DLD1 (cell line): ENCODE data around the gene MAPK10.
"Not testable (repeated sequence)": the region's sequence is repeated elsewhere in the genome, so short reads cannot be mapped to it uniquely, and the experiment has no call there.

ENCODE experiments used
- in situ Hi-C: cut with HindIII; loops from 2 replicates; pipeline ENCODE4 v1.10.0; 2017; ENCODE audit warnings: low sequenced_read_pairs

The MAPK10 gene

DNA sequence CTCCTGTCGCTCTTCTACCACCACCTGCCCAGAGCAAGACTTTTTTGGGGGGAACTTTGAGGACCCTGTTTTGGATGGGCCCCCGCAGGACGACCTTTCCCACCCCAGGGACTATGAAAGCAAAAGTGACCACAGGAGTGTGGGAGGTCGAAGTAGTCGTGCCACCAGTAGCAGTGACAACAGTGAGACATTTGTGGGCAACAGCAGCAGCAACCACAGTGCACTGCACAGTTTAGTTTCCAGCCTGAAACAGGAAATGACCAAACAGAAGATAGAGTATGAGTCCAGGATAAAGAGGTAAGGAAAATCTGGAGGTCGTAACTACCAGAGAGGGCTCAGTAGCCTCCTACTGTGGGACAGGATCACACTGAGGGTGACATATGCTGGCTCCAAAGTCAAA is 364.5 kb downstream of the MAPK10 start:
- in situ Hi-C loops: no loop called here

GRCh38 chr4:85994576-85994975 is 365.3 kb downstream of the MAPK10 start:
- in situ Hi-C loops: no loop called here

DNA sequence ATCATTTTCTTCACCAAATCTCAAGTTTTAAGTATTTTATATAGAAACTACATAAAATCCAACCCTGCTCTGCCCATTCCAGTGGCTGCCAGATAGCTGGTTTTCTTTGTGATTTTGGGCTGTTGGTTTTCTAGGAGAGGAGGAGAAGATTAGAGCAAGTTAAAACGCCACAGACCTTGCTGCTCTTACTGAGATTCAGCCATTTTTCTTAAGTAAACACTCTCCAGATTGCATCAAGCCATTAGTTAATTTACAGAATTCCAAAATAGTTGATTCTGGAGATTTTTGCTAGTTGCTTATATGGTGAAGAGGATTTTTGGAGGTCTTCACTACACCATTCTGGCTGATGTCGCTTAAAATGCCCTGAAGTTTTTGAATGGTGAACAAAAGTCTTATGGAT is 366.2 kb downstream of the MAPK10 start:
- in situ Hi-C loops: no loop called here

DNA sequence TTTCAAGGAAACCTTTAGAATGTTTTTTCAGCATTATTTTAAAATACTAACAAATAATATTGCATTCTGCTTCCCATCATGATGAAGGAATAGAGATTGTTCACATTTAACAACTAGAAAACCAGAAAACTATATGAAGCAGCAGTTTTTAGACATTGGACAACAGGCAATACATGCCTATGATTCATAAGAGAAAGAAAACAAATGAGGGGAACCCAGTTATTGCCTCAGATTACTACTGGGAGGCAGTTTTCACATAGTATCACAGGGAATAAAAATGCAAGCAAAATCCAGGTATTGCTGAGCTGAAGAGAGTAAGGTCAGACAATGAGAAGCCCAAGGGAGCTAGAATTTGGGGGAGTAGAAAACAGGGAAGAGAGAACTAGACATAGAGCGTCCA is 373.6 kb downstream of the MAPK10 start:
- in situ Hi-C loops: no loop called here

DNA sequence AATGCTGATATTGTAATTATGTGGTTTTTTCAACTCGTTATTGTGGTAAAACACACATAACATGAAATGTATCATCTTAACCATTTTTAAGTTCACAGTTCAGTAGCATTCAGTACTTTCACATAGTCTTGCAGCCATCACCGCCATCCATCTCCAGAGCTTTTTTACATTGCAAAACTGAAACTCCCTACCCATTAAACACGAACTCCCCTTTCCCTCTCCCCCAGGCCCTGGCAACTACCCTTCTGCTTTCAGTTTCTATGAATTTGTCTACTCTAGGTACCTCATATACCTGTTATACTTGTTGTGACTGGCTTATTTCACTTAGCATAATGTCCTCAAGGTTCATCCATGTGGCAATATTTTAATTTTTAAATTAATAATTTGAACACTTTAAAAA is 380.6 kb downstream of the MAPK10 start:
- in situ Hi-C loops: no loop called here

GRCh38 chr4:85970535-85970934 is 389.3 kb downstream of the MAPK10 start:
- in situ Hi-C loops: no loop called here

- in situ Hi-C loops: no loop called here
Measured at GRCh38 chr4:85968945-85969819, 390.7 kb downstream of the MAPK10 start.

- in situ Hi-C loops: no loop called here
Measured at GRCh38 chr4:85967872-85968271, 392.0 kb downstream of the MAPK10 start.

- in situ Hi-C loops: no loop called here
Measured at GRCh38 chr4:85966373-85966772, 393.5 kb downstream of the MAPK10 start.

DNA sequence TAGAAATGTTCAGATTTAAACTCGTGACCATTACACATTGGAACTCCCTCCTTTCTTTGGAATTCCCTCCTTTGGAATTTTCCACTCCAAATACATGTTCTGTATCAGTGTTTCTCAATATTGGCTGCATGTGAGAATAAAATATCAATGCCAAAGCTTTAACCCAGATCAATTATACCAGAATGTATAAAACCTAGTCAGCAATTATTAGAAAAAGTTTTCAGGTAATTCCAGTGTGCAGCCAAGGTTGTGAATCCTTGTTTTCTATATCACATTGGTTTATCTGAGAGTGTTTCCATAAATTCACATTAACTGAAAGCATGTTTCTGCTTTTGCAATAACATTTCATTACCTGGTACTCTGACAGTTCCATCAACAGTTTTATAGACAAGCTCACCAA is 394.3 kb downstream of the MAPK10 start:
- in situ Hi-C loops: no loop called here

DNA sequence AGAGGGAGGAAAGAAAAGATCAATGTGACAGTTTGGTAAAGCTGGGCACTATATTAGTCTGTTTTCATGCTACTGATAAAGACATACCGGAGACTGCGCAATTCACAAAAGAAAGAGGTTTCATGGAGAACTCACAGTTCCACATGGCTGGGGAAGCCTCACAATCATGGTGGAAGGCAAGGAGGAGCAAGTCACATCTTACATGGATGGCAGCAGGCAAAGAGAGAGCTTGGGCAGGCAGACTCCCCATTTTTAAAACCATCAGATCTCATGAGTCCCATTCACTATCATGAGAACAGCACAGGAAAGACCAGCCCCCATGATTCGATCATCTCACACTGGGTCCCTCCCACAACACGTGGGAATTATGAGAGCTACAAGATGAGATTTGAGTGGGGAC is 394.8 kb downstream of the MAPK10 start:
- in situ Hi-C loops: not testable (repeated sequence)

- in situ Hi-C loops: no loop called here
Measured at GRCh38 chr4:85964298-85964697, 395.6 kb downstream of the MAPK10 start.

DNA sequence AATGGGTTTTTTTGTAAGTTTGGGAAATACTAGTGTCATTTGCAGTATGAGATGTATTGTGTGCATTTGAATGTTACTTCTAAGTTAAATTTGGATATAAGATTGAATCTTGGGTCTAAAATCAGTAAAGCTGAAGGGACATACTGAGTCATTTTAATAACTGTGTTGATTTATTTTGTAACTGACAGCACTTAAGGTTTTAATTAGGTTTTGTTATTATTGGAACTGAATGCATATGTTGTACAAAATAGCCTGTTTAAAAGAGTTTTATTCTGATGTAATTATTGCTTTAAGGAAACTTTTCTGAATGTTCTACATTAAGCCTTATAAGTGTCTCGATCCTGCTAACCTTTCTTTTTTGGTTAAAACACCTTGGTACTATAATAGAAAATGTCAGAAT is 396.6 kb downstream of the MAPK10 start:
- in situ Hi-C loops: no loop called here

GRCh38 chr4:85961887-85962286 is 398.0 kb downstream of the MAPK10 start:
- in situ Hi-C loops: no loop called here

GRCh38 chr4:85956293-85956945 is 403.4 kb downstream of the MAPK10 start:
- in situ Hi-C loops: no loop called here

- in situ Hi-C loops: no loop called here
Measured at GRCh38 chr4:85955620-85956292, 404.1 kb downstream of the MAPK10 start.

GRCh38 chr4:85953651-85954018 is 406.2 kb downstream of the MAPK10 start:
- in situ Hi-C loops: no loop called here

- in situ Hi-C loops: no loop called here
Measured at GRCh38 chr4:85952972-85953650, 406.7 kb downstream of the MAPK10 start.

GRCh38 chr4:85952528-85952927 is 407.3 kb downstream of the MAPK10 start:
- in situ Hi-C loops: no loop called here

GRCh38 chr4:85951099-85951498 is 408.8 kb downstream of the MAPK10 start:
- in situ Hi-C loops: no loop called here

- in situ Hi-C loops: no loop called here
Measured at GRCh38 chr4:85946821-85947220, 413.0 kb downstream of the MAPK10 start.
